ENCODE measurements around the gene FAM168A. TPM values are rescaled to one million over a fixed set of nuclear protein-coding genes. Genes with fewer than 3 reads are reported as not detected.

Gene FAM168A
- total RNA-seq, 1 donor from 2014 or later = 18.1 TPM

DNA sequence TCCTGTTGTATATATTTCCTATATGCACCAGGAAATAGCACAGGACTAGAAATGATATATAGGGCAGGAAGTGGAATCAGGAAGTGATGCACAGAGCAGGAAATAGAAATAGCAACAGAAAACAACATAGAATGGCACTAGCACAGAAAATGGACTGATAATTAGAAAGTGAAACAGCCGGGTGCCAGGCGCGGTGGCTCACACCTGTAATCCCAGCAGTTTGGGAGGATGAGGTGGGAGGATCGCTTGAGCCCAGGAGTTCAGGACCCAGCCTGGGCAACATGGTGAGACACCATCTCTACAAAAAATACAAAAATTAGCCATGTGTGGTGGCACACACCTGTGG is 231.7 kb downstream of the FAM168A start:
- no peak for DNase-seq

DNA sequence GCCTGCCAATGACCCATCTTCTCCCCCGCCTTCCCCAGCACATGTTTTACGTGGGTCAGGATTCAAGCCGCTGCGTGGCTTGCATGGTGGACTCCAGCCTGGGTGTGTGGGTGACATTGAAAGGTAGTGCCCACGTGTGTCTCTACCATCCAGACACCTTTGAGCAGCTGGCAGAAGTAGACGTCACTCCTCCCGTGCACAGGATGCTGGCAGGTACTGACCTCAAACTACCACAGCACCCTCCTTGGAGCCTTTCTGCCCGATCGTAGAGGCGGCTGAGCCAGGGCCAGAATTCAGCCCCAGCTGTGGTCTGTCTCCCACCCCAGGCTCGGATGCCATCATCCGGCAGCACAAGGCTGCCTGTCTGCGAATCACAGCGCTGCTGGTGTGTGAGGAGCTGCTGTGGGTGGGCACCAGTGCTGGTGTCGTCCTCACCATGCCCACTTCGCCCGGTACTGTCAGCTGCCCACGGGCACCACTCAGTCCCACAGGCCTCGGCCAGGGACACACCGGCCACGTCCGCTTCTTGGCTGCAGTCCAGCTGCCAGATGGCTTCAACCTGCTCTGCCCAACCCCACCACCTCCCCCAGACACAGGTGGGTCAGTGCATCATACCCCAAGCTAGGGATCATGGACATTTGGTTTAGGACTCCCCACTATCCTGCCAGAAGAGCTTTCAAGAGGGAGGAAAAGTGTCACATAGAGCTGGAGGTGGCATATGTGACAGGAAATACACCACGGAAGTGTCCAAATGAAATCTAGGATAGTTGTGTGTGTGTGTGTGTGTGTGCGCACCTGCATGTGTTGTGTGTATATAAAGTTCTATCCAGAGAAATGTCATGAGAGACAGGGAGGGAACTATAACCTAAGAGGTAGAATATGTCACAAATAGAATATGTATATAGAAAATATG is 232.3 kb downstream of the FAM168A start:
- no peak for DNase-seq

DNA sequence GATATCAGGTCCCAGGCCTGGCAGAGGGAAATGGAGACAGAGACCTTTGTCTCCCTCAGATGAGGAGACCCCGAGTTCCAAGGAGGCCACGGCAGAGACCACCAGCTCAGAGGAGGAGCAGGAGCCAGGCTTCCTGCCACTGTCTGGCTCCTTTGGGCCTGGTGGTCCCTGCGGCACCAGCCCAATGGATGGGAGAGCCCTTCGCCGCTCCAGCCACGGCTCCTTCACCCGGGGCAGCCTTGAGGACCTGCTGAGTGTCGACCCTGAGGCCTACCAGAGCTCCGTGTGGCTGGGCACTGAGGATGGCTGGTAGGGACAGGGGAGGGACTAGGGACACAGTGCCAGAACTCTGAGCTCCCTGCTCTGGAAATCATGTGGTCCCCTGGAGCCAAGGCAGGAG is 234.8 kb downstream of the FAM168A start:
- no peak for DNase-seq

DNA sequence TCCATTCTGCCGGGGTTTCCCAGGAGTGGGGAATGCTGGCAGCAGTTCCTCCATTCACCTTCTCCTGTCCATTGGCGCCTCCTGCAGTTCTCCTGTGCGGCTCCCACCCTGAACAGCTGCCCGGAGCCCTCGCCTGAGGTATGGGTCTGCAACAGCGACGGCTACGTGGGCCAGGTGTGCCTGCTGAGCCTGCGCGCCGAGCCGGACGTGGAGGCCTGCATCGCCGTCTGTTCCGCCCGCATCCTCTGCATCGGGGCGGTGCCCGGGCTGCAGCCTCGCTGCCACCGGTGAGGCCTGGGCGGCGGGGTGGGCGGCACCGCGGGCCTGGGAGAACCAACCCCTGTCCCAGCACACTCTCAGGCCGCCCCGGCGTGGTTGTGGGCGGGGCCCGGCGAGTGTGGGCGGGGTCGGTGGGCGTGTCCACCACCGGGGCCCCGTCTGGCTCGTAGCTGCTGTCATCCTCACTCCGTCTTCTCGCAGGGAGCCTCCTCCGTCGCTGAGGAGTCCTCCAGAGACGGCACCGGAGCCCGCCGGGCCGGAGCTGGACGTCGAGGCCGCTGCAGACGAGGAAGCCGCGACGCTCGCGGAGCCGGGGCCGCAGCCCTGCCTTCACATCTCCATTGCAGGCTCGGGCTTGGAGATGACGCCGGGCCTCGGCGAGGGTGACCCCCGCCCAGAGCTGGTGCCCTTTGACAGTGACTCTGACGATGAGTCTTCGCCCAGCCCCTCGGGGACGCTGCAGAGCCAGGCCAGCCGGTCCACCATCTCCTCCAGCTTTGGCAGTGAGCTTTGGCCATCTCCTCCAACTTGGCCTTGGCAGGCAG is 235.7 kb downstream of the FAM168A start:
- DNase-seq = no peak

DNA sequence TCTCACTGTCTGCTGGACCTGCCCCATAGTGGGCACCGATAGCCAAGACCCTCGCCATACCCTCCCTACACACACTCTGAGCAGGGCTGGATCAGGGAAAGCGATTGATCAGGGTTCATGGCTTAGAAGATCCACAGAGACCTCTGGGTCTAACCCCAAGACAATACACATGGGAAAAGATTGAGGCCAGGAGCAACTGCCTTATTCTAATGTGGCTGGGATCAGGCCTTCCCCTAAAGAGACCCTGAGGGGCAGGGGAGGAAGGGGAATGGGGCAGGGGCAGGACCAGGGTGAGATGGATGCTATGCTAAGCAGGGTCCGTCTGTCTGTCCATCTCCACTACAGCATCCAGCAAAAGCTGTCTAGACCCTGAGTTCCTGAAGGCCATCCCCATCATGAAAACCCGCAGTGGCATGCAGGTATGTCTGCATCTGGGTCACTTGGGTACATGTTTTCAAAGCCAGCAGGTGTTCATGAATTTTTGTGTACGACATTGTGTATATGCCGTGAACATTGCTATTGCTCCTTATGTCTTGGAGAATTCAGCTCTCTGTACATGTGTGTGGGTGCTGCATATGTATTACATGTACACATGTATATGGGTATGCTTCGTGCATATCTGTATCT is 237.1 kb downstream of the FAM168A start:
- no peak for DNase-seq

DNA sequence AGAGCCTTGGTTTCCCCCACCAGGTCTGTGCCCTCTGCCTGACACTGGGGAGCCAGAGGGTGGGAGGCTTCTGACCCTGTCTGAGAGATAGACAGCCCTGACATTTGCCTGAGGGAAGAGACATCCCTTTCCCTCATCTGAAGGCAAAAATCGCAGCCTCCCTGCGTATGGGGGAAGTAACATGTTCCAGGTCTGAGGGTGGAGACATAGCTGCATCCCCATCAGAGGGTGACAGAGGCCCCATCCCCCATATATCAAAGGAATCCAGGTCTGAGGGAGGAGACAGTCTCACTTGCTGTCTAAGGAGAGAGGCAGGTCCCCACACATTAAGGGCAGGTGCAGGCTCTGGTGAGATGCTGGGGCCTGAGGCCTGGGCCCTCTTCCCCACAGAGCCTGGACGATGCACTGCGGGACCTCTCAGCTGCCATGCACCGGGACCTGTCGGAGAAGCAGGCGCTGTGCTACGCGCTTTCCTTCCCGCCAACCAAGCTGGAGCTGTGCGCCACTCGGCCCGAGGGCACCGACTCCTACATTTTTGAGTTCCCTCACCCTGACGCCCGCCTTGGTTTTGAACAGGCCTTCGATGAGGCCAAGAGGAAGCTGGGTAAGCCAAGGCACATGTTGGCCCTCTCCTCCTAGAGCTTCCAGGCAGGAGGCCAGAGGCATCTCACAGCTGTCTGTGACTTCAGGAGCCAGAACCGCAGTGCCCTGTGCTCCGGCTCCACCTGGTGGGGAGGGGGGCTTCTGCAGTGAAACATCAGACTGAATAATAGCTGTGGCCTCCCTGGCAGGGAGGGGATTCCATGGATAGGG is 237.8 kb downstream of the FAM168A start:
- no peak for DNase-seq

DNA sequence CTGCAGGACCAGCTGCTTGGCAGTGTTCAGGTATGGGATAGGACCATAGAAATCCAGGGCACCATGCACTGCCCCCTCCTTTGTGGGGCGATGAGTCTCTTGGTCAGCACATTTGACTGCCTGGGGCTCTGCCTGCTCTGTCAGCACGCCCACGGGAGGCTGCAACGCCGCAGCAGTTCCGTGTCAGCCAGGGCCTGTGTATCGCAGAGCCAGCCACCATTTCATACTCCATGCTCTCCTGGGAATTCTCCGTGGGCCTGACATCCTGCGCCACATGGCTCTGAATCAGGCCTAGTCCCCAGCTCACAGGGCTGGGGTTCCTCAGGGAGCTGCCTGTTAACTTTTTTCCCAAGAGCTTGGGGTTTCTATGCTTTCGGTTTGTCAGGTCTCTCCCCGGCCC is 238.6 kb downstream of the FAM168A start:
- no peak for DNase-seq

DNA sequence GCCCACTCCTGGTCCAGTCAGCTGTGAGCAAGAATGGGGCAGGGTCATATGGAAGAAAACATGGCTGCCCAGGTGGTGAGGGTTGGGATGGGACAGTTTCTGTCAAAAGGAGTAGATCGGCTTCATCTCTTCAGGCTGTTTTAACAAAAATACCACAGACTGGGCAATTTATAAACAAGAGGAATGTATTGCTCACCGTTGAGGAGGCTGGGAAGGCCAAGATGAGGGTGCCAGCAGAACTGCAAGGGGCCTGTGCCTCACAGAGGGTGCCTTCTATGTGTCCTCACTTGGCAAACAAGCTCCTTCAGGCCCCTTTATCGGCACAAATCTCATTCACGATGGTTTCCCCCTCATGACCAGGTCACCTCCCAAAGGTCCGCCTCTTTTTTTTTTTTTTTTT is 239.8 kb downstream of the FAM168A start:
- no peak for DNase-seq

DNA sequence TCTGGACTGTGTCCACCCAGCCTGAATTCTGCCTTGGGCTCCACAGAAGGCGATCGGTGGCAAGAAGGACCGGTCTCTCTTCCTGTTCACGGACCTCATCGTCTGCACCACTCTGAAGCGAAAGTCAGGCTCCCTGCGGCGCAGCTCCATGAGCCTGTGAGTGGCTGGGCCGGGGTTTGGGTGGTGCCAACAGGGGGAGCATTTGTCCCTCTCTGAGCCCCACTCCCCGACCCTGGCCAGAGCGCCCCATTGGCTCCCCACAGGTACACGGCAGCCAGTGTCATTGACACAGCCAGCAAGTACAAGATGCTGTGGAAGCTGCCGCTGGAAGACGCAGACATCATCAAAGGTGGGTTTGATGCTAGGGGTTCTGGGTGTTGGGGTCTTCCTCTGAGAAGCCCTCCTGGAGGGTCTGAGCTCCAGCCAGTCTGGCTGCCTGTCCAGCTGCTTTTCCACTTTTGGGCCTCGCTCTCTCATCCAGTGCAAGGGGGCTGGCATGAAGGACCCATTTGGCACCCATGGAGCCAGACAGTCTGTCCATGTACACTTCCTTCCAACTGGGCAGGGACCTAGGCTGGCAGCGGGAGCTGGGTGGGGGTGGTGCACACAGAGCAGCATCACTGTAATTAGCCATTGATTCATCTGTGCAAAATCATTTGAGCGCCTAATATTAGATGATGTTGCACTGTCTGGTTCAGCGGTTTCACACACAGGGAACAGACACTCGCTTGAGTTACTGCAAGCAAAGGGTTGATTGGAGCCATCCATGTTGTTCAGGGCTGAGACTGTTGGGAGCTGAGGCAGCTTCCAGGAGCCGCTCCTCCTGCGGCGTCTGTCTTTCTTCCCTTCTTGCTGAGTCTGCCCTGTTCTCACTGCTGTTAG is 240.7 kb downstream of the FAM168A start:
- no peak for DNase-seq

DNA sequence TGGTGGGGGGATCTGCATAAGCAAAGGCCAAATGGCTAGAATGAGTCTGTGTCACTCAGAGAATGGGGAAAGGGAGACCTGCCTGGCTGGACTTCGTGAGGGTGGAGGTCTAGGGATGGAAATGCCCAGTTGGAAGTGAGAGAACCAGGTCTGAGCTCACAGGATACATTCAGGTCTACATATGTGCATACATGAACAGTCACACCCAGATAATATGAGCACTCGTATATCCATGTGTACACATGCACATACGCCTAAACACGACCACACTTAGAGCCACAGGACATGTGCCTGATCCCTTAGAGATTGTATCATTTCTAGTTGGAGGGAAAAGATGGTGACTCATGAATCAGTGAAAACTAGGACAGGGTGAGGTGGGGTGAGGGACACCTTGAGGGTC is 242.8 kb downstream of the FAM168A start:
- DNase-seq = no peak

DNA sequence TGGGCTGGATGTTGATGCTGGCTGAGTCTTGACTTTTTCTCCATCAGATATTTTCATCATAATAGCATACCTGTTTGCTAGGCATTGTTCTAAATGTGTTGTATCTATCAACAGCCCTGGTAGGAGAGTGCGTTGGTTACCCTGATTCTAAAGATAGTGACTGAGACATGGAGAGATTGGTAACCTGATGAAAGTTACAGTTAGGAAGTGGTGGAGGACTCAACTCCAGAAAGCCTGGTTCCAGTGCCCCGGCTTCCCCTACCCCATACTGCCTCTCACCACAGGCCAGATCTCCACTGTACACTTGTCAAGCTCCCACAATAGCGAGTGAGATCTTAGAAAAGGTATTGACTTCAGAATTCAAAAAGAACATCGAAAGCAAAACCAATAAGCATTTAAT is 244.5 kb downstream of the FAM168A start:
- DNase-seq = no peak

DNA sequence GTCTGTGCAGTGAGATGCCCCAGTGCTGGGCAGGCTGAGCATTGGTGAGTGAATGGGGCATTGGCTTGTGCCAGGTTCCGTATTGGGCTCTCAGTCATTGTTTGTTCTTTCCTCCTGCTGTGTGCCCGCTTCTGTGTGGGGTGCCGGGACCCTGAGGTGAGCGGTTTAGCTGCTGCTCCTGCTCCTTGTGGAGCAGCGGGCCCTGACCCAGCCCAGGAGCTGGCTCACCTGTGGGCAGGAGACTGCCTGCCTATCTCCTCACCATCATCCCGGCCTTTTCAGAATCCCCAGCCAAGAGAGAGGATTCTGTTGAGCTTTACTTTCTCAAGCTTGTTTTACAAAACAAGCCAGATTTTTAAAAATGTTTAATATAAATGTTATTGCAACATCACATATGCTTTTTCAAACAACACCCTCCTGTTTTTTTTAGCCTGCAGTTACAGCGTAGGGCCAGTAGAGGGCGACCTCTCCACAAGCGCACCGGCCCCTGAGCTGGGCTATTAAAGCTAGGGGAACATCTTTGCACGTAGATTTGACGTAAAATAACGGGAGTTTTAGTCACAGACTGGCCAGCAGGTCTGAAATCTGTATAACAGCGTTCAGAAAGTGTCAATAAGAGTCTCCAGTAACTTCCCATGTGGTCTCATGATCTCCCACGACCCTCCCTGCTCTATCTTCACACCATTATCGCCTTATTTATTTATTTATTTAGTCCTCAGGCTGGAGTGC is 246.8 kb downstream of the FAM168A start:
- peak; percentile 78 for DNase-seq

Small RNA genes lying within 50 kb of the gene (small RNA-seq; reads per million reads assigned to genes)
- gene AP000763.2 (ENCODE audit: low replicate concordance) = not detected
- gene HMGN2P38 (ENCODE audit: low replicate concordance) = not detected

Other genes starting within 250 kb of the FAM168A start
- 4.3 TPM for gene RELT, start 221.7 kb downstream of the FAM168A start, total RNA-seq
- 0.20 TPM for gene PLEKHB1, start 48.5 kb upstream of the FAM168A start, total RNA-seq
- 82.4 TPM for gene RAB6A, start 163.0 kb upstream of the FAM168A start, total RNA-seq
- gene MRPL48, start 189.8 kb upstream of the FAM168A start, total RNA-seq = 30.6 TPM